Stimulated activated CD8-positive, alpha-beta memory T cell treated with anti-CD3 and anti-CD28 coated beads, Interleukin-7, amount 100 ng/mL, for 1 hour (primary cell): ENCODE results near the gene AKR7A2.

Experiments
- DNase-seq, 2 donors: peaks; one replicate each; pipeline ENCODE4 v3.0.0-alpha.2; 2020; ENCODE audit warnings: low read depth in 2 of 2

AKR7A2 gene

DNA sequence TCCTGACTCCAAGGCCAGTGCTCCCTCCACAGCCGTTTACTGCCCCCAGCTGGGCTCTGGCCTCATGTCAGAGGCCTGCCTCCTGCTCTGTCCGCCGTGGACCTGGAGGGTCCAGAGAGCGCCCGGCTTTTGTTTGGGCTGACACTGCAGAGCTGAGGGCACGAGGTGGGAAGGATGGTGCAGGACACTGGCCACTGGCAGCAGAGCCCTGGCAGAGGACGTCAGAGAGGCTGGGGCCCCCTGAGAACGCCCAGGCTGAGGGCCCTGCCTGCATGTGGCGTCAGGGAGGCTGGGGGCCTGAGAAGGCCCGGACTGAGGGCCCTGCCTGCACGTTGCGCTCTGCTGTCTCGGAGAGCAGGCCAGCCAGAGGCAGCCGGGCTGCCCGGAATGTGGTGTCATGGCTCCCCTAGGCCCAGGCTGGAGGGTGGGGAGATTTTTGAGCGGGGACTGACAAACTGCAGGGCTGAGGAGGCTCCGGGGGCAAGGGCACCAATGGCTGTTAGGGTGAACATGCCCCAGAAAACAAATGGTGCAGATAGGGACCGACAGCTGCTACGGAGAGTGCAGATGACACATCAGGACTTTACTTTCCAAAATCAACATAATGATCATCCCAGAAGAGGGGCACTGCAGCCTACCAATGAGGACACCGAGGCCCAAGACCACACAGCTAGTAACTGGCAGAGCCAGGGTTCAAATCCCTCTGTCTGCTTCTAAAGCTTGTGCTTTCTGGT lies 31.8 kb upstream of the AKR7A2 start:
- no peak for DNase-seq

DNA sequence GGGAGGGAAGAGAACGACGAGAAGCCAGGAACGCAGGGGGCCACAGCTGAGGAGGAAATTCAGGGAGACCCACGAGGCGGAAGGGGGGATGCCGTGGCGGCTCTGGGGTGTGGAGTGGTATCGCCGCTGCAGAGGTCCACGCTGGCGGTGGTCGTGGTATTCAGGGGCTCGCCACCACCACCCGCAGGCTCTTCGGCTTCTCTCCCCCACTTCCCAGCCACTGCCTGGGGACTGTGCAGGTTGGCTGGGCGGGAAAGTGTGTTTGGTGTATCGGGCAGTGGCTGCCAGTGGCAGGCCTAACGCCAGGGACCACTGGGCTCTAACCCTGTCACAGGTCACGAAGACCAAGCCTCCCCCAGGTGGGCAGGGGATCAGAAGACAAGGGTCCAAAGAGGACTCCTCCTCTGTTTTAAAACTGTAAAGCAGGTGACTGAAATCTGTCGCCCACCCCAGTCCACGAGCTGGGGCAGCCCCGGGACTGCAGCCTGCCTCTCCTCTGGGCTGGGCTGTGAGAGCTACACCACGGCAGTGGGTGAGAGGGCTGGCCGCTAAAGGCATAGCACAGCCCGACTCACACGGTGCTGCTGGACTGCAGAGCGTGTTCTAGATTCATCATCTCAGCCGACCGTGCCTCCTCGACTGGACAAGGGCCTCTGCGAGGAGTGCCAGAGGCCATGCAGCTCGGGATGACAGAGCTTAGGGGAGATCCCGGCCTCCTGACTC lies 31.1 kb upstream of the AKR7A2 start:
- no peak for DNase-seq

DNA sequence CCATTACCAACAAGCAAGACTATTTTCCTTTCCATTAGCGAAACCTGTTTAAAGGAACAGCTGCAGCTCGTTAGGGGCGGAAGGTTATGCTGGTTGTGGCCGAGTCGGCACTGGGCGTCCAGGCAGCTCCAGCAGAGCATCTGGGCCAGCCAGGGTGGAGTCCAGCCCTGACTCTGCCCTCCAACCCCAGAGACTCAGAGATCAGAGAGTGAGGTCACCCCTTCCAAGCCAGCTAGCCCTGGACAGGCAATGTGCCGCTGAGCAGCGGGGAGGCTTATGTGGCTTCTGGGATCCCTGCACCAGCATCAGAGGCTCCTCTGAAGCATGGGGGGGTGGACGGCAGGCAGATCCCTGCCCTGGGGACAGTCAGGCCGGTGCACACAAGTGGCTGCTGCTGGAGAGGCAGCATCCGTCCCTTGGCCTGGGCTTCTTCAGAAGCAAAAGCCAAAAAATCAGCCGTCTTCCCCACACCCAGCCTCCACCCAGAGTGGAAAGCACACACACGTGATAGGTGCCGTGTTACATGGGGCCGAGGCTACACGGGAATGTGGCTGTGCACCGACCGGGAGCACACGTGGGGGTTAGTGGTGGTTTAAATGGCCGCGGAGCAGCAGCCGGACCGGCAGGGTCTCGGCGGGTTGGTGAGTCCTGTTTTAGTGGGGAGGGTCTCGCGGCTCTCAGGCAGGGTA lies 30.3 kb upstream of the AKR7A2 start:
- no peak for DNase-seq

DNA sequence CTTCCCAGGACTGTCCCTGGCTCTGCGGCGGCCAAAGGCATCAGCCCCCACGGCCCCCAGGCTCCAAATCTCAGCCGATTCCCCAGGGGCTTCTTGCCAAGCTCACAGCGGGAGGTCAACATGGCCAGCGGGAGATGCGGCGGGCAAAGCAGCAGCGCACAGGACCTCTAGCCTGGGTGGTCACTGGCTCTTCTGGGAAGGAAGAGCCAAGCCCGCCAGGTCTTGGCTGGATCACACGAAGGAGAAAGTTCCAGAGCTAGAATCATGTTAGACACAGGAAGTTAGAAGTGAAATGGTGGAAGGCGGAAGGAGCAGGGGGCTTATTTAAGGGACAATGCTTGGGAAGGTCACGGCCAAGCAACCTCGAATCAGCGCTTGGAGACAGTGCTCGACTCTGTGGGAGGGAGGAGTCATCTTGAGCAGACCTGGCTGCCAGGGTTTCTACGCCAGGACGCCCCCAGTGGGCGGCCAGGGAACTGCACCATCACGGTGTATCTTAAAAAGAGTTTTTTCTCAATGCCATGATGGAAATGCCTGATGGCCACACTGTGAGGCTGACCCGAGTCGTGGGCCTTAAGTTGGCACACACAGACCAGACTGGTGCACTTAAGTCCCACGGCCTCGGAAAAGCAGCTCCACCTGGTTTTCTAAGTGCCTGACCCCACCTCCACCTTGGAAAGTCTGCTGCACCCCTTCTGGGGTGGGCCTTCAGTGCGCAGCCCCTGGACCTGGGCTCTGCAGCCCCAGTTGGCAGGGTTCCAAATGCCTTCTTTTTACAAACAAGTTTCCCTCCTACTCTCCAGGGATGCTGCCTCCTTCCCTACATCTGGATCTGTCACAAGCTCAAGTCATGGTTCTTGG lies 29.5 kb upstream of the AKR7A2 start:
- DNase-seq: peak; percentile 42 to 55

DNA sequence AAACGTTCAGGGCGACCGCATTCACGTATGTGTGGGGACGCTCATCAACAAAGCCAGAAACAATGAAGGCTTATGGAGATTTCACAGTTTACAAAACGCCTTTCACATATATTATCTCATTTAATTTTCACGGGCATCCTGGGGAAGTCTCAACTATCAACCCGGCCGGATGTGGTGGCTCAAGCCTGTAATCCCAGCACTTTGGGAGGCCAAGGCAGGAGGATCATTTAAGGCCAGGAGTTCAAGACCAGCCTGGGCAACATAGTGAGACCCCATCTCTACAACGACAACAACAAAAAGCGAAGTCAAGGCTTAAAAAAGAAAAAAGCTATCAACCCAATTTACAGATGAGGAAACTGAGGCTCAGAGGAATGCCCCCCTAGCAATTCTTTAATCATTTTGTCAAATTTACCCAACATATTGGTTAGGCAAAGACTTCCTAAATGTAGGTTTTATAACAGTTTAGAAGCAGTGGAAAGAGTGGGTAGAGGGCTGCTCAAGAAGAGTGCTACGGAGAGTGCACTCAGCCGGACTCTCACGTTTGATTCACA lies 28.5 kb upstream of the AKR7A2 start:
- DNase-seq: no peak

DNA sequence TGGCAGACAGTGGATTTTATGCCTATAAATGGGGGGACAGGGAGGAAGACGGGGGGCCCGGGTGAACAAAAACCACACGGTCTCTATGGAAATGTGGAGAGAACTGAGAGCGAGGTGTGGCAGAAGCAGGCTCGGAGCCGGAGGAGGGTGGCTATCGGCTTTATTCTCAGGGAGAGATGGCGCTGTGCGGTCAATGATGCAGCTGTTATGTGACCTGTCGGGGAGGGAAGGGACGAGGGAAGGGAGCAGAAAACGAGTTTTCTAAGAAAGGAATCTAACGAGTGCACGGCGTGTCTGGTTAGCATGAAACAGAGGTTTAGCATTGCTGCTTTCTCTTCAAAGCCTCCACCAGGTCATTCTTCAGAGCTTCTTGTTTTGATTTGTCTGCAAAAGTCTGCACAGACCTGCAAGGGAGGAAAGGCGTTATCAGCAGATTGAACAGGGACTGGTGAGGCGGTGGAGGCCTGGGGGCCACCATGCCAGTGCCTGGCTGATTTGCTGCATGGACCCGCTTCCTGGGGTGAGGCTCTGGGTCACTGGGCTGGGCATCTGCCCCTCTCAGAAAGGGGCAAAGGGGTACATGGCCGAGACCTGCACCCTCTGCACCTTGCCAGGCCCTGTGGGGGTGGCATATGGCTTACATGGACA lies 27.4 kb upstream of the AKR7A2 start:
- DNase-seq: no peak

DNA sequence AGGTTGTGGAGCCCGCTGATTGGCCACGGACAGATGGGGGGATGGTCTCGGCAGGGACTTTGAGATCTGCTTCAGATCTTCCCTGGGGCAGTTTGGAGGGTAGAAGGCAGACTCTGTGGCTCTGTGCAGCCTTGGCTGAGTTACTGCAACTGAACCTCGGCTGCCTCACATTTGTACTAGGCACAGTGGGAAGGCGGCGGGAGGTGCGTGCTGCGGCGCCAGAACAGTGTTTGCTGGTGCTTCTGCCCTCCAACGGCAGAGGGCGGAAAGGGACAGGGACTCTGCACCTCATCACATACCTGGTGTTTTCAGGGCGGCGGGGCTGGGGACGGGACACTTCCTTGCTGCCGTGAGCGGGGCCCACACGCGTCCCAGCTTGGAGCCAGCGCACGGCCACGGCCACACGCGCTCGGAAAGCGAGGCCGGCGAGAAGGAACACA lies 26.4 kb upstream of the AKR7A2 start:
- no peak for DNase-seq

DNA sequence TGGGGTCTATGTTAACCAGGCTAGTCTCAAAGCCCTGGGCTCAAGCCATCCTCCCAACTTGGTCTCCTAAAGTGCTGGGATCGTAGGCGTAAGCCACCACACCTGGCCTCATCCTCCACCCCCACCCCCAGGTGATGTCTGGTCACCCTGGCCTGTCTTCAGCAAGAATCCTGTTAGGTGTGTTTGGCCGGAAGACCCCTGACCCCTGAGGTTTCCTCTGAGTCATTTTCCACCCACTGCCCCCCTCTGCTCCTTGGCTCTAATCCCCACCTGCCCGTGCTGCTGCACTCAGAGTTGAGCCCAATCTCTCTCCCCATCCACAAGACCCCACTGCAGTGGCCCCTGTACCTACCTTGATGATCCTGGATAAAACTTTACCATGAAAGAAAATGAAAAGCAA lies 25.3 kb upstream of the AKR7A2 start:
- no peak for DNase-seq

DNA sequence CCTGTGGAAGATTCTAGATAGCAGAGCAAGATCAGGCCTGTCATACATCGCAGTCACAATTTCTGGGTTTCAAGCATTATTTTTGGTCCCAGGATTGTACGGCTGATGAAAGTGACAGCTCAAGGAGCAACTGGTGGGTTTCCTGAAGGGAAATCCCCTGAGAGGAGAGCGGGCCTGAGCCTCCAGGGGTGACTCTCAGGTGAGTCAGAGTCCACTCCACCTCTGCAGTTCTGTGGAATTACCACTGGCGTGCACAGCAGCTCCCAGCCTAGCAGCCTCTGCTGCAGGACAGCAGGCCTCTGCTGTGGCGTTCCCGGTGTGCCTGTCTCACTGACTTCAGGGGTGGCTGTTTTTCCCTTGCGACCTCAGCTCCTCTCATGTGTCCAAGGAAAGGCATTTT lies 24.6 kb upstream of the AKR7A2 start:
- DNase-seq: no peak

DNA sequence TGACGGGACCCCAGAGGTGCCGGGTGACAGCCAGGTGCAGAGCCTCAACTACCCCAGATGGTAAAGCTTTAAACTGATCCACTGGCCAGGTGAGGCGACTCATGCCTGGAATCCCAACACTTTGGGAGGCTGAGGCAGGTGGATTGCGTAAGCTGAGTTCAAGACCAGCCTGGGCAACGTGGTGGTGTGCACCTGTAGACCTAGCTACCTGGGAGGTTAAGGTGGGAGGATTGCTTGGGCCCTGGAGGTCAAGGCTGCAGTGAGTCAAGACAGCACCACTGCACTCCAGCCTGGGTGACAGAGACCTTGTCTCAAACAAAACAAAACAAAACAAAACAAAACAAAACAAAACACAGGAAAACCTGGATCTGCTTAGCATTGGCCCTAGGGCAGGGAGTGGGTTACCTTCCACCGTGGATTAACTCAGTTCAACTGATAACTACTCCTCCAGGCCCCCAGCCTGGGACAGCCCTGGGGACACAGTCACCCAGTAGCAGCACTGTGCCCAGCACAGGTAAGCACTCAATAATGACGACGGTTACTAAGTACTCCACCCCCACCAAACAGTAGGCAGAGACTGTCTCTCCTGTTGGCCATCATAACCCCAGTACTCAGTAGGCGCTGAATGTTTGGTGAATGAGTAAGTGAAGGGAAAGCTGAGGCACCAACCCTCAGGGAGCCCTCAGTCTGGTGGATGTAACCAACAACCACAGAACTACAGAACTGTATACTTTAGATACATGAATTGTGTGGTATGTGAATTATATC lies 21.8 kb upstream of the AKR7A2 start:
- no peak for DNase-seq

DNA sequence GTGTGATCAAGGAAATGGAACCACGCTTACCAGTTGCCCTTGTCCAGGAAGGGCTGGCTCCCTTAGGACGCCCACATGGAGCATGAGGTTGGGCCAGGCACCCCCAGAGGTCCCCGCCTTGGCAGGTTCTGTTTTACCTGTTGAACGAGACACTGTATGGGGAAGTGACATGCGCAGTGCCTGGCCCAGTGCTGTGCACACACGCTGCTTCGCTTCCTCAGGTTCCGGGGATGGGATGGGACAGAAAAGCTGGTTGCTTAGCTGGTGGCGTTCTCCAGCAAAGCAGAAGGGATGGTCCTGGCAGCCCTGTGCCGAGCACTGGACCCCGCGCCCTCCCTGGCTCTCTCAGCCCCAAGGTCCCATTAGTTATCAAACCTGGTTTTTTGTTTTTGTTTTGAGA lies 20.9 kb upstream of the AKR7A2 start:
- DNase-seq: no peak

DNA sequence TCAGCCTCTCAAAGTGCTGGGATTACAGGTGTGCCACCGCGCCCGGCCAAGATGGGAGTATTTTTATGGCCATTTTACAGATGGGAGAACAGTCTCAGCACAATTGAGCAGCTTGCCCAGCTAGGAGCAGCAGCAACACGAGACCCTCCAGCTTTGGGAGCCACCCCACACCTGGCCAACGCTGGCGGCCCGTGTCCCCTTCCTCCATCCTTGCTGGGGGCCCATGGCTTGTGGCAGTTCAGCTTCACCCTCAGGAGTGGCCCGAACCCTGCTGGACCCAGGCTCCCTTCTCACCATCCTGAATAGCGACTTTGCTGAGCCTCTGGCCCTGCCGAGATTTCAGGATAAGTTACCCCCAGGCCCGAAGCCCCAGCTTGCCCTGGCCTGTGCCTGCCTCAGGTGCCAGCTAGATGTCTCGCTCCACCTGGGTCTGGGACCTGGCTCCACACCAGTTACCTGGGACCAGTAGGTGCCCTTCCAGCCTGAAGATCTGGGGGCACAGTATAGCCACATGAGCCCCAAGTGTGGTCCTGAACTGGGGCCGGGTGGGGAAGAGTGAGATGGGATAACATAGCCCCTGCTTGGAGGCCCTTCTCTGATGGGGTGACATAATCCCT lies 19.4 kb upstream of the AKR7A2 start:
- no peak for DNase-seq

DNA sequence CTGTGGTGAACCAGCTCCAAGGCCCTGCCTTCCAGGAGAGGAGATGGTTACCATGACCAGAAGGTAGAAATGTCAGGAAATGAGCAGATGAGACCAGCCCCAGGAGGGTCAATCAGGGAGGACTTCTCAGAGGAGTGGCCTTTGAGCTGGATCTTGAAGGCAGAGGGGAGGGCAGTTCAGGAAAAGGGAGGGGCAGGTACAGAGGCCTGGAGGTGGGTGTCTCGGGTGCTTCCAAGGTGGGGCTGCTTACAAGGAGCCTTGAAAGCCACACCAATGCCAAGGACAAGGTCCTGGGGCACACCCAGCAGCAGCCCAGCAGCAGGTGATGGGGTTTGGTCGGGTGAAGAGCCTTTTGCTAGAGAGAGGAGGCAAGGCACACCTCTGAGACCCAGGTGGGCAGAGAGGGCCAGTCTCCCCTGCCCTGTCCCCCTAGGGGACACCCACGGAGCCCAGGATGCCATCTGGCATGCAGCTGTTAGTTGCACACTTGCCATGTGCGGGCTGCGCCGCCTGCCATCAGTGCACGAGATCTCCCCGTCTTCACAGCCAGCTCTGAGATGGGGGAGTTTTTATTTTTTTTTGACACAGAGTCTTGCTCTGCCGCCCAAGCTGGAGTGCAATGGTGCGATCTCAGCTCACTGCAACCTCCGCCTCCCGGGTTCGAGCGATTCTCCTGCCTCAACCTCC lies 18.6 kb upstream of the AKR7A2 start:
- no peak for DNase-seq

DNA sequence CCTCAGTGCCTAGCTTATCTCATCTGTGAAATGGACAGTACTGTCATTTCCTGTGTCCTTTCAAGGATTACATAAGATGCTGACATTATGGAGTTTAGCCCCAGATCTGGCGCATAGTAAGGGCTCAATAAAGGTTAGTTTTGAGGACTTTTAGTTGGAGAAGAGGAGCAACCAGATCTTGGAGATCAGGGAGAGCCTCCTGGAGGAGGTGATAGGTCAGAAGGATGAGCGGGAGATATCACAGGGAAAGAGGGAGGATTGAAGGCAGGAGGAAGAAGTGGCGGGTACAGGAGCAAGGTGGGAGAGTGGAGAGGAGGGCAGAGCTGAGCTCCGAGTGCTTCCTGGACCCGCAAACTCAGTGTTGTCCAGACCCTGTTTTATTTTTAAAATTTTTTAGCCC lies 17.7 kb upstream of the AKR7A2 start:
- no peak for DNase-seq

DNA sequence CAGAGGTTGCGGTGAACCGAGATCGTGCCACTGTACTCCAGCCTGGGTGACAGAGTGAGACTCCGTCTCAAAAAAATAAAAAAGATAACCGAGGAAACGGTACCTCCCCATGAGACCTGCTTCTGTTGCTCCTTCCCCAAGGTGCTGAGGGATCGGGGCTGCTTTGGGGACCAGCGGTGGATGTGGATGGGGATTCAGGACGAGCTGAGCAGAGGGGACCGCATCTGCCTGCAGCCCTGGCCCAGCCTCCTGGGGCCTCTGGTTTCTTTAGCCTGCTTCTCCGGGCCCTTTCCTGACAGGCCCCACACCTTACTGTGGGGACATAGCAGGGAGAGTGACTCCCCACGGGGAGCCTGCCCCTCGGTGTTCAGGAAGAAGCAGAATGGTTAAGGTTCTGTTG lies 17.2 kb upstream of the AKR7A2 start:
- DNase-seq: no peak

DNA sequence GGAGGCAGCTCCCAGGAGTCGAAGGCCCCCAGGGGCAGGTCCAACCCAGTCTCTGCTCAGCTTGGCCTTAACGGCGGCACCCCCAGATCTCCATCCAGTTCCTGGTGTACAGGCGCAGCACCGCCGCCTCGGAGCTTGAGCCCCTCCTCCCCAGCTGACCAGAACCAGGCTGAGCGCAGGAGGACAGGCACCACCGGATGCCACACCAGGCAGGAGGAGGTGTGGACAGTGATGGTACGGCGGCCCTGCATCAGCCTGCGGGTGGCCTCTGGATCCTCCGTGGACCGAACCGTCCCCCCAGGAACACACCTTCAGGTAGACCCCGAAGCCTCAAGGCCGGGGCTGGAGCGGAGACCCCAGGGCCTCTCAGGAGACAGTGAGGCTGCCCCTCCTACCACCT lies 16.5 kb upstream of the AKR7A2 start:
- DNase-seq: no peak

DNA sequence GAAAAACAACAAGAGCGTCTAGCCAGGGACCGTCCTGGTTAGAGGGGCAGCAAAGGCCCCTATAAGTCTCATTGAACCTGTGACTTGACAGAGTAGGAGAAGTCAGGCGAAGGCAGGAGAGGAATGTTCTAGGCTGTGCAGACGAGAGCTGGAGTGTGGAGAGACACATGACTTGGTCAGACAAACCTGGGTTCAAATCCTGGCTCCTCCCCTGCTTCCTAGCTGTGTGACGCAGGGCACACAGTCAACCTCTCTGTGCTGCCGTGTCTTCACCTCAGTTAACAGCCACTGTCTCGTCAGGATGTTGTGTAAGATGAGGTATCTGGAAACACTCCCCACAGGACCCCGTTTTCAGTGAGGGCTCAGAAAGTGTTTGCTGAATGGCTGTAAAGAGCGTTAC lies 15.8 kb upstream of the AKR7A2 start:
- no peak for DNase-seq

DNA sequence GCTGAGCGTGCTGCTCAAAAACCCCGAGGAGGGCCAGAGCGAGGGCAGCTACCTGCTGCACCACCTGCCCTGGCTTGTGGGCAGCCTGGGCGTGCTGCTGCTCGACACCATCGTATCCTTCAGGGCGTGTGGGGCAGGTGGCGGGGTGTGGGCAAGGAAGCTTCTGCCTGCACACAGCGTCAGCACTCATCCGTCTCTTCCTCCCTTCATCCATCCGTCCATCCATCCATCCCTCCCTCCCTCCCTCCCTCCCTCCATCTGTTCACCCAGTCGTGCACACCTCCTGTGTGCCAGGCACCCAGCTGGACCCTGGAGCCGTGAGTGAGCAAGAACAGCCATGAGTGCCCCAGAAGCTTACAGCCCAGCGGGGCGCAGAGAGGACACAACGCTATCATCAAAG lies 15.4 kb upstream of the AKR7A2 start:
- DNase-seq: no peak

DNA sequence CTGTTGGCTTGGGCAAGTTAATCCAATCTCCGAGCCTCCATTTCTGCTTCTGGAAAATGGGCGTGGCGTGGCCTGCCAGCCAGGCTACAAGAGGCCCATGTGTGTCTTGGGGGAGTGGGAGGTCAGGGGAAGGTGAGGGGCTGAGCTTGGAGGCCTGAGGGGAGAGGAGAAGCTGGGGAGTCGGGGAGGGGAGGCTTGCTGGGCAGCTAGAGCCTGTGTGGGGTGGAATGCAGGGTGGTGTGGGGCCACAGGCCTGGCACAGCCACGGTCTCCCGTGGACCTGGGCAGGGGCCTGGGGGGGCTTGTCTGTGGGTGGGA lies 14.8 kb upstream of the AKR7A2 start:
- DNase-seq: no peak
